SH-SY5Y (cell line): Measurements from ENCODE around the gene COG4.

Experiments
- GATA2 ChIP-seq: IDR thresholded peaks from 2 replicates; pipeline ENCODE4 v1.6.1; 2011; ENCODE audit warnings: mild to moderate bottlenecking, low read depth, low read length
- GATA3 ChIP-seq: IDR thresholded peaks from 2 replicates; pipeline ENCODE4 v1.6.1; 2011; ENCODE audit warnings: low read depth, mild to moderate bottlenecking, low read length, moderate library complexity

- no peak for TF ChIP-seq GATA2
- TF ChIP-seq GATA3 = no peak
Measured at GRCh38 chr16:70454222-70455034, 68.9 kb downstream of the COG4 start, which contains the start of gene FCSK.
